HUES6 (cell line): Measurements from ENCODE around the gene GNG2.

Experiments
- H3K27ac ChIP-seq: 2 replicates; pipeline ENCODE4 v1.7.0; 2013; ENCODE audit warnings: low read depth, mild to moderate bottlenecking, low read length, inconsistent platforms
- H3K27me3 ChIP-seq: 2 replicates; pipeline ENCODE4 v1.6.1; 2013; ENCODE audit warnings: low read length; ENCODE audit not compliant: control insufficient read depth, insufficient read depth
- H3K36me3 ChIP-seq: 2 replicates; pipeline ENCODE4 v1.6.1; 2013; ENCODE audit warnings: low read length; ENCODE audit not compliant: control insufficient read depth, insufficient read depth
- H3K4me1 ChIP-seq: 2 replicates; pipeline ENCODE4 v1.6.1; 2013; ENCODE audit warnings: low read length; ENCODE audit not compliant: control insufficient read depth, insufficient read depth
- H3K4me3 ChIP-seq: 2 replicates; pipeline ENCODE4 v1.5.1; 2013; ENCODE audit warnings: low read depth, low read length
- H3K9ac ChIP-seq: one replicate; pipeline ENCODE4 v1.6.1; 2013; ENCODE audit warnings: mild to moderate bottlenecking, low read length
- H3K9me3 ChIP-seq: 2 replicates; pipeline ENCODE4 v1.6.1; 2013; ENCODE audit warnings: low read depth, low read length; ENCODE audit not compliant: control insufficient read depth, insufficient read depth

The GNG2 gene

GRCh38 chr14:52008136-52008535 lies 147.7 kb downstream of the GNG2 start:
- no peak overlapping the region for H3K27ac ChIP-seq
- H3K4me3 ChIP-seq, result no peak overlapping the region
- peaks cover 87% of the 10 kb centered on the region for H3K36me3 ChIP-seq
- H3K9ac ChIP-seq, result no peak overlapping the region
- peaks cover 17% of the 10 kb centered on the region; the same call in 1 of the 2 replicates for H3K4me1 ChIP-seq
- H3K27me3 ChIP-seq, result no peaks in the 10 kb centered on the region
- no peaks in the 10 kb centered on the region for H3K9me3 ChIP-seq

GRCh38 chr14:52010173-52010693 lies 149.8 kb downstream of the GNG2 start:
- Histone ChIP-seq H3K9me3 (no peaks in the 10 kb centered on the region), H3K36me3 (peaks cover 66% of the 10 kb centered on the region), H3K9ac (no peak overlapping the region), H3K27ac (no peak overlapping the region), H3K27me3 (no peaks in the 10 kb centered on the region), H3K4me3 (no peak overlapping the region), H3K4me1 (peaks cover 30% of the 10 kb centered on the region)

GRCh38 chr14:52011523-52011922 lies 151.1 kb downstream of the GNG2 start:
- no peak overlapping the region for H3K27ac ChIP-seq
- H3K27me3 ChIP-seq, result no peaks in the 10 kb centered on the region
- H3K36me3 ChIP-seq, result peaks cover 54% of the 10 kb centered on the region
- H3K4me3 ChIP-seq, result no peak overlapping the region
- no peaks in the 10 kb centered on the region for H3K9me3 ChIP-seq
- H3K9ac ChIP-seq, result no peak overlapping the region
- H3K4me1 ChIP-seq, result peaks cover 30% of the 10 kb centered on the region

GRCh38 chr14:52012635-52013034 lies 152.2 kb downstream of the GNG2 start:
- no peak overlapping the region for H3K4me3 ChIP-seq

GRCh38 chr14:52013984-52014600 lies 153.7 kb downstream of the GNG2 start:
- peaks cover 21% of the 10 kb centered on the region for H3K4me1 ChIP-seq
- no peaks in the 10 kb centered on the region for H3K27me3 ChIP-seq
- H3K9me3 ChIP-seq, result no peaks in the 10 kb centered on the region
- H3K27ac ChIP-seq, result no peak overlapping the region
- H3K36me3 ChIP-seq, result peaks cover 28% of the 10 kb centered on the region
- H3K9ac ChIP-seq, result no peak overlapping the region
- H3K4me3 ChIP-seq, result no peak overlapping the region

More at GRCh38 chr14:52012635-52013034, 152.2 kb downstream of the GNG2 start:
- no peak overlapping the region for H3K27ac ChIP-seq
- H3K36me3 ChIP-seq, result peaks cover 42% of the 10 kb centered on the region
- H3K9ac ChIP-seq, result no peak overlapping the region
- no peaks in the 10 kb centered on the region for H3K9me3 ChIP-seq
- H3K27me3 ChIP-seq, result no peaks in the 10 kb centered on the region
- peaks cover 27% of the 10 kb centered on the region for H3K4me1 ChIP-seq

GRCh38 chr14:52014601-52015267 lies 154.3 kb downstream of the GNG2 start:
- H3K36me3 ChIP-seq, result peaks cover 21% of the 10 kb centered on the region
- H3K27me3 ChIP-seq, result no peaks in the 10 kb centered on the region
- H3K9ac ChIP-seq, result no peak overlapping the region
- no peaks in the 10 kb centered on the region for H3K9me3 ChIP-seq
- H3K4me3 ChIP-seq, result no peak overlapping the region
- no peak overlapping the region for H3K27ac ChIP-seq
- H3K4me1 ChIP-seq, result peaks cover 21% of the 10 kb centered on the region

- no peak overlapping the region for H3K27ac ChIP-seq
- H3K9me3 ChIP-seq, result no peaks in the 10 kb centered on the region
- peaks cover 14% of the 10 kb centered on the region for H3K36me3 ChIP-seq
- H3K27me3 ChIP-seq, result no peaks in the 10 kb centered on the region
- no peak overlapping the region for H3K9ac ChIP-seq
- peaks cover 26% of the 10 kb centered on the region for H3K4me1 ChIP-seq
- H3K4me3 ChIP-seq, result no peak overlapping the region
Measured at GRCh38 chr14:52015411-52016030, 155.1 kb downstream of the GNG2 start.

GRCh38 chr14:52018252-52018651 lies 157.8 kb downstream of the GNG2 start:
- H3K4me1 ChIP-seq, result peaks cover 35% of the 10 kb centered on the region
- no peak overlapping the region for H3K27ac ChIP-seq
- H3K9ac ChIP-seq, result no peak overlapping the region
- H3K4me3 ChIP-seq, result no peak overlapping the region
- no peaks in the 10 kb centered on the region for H3K27me3 ChIP-seq
- H3K36me3 ChIP-seq, result no peaks in the 10 kb centered on the region
- 0 out of 2 replicates have a peak, but pooled peaks cover 3% of the 10 kb centered on the region for H3K9me3 ChIP-seq

GRCh38 chr14:52018970-52019369 lies 158.6 kb downstream of the GNG2 start:
- H3K27me3 ChIP-seq, result no peaks in the 10 kb centered on the region
- H3K36me3 ChIP-seq, result no peaks in the 10 kb centered on the region
- no peak overlapping the region for H3K27ac ChIP-seq
- peaks cover 28% of the 10 kb centered on the region for H3K4me1 ChIP-seq
- no peak overlapping the region for H3K9ac ChIP-seq
- 0 out of 2 replicates have a peak, but pooled peaks cover 3% of the 10 kb centered on the region for H3K9me3 ChIP-seq
- H3K4me3 ChIP-seq, result no peak overlapping the region
